H9 (cell line): ENCODE measurements around the gene NSUN7. TPM values are rescaled to one million over a fixed set of nuclear protein-coding genes. Genes with fewer than 3 reads are reported as not detected.

Experiments used
- DNase-seq: peaks from one replicate; pipeline ENCODE4 v3.0.0-alpha.2; 2017
- H2AFZ ChIP-seq: one replicate; pipeline ENCODE4 v1.6.1; 2013; ENCODE audit warnings: mild to moderate bottlenecking, low read length, control low read depth, moderate library complexity
- H2AK5ac ChIP-seq: 2 replicates; pipeline ENCODE4 v1.6.1; 2013; ENCODE audit warnings: low read length, control low read depth, mixed read lengths; ENCODE audit not compliant: insufficient read length
- H2BK120ac ChIP-seq: one replicate; pipeline ENCODE4 v1.6.1; 2013; ENCODE audit warnings: low read depth, mild to moderate bottlenecking, low read length, control low read depth, inconsistent platforms; ENCODE audit not compliant: poor library complexity, severe bottlenecking
- H2BK12ac ChIP-seq: 2 replicates; pipeline ENCODE4 v1.6.1; 2013; ENCODE audit warnings: low read length, control low read depth, mixed read lengths, low read depth; ENCODE audit not compliant: insufficient read length
- H2BK15ac ChIP-seq: 2 replicates; pipeline ENCODE4 v1.6.1; 2013; ENCODE audit warnings: low read depth, low read length, control low read depth
- H2BK20ac ChIP-seq: one replicate; pipeline ENCODE4 v1.6.1; 2013; ENCODE audit warnings: low read depth, mild to moderate bottlenecking, low read length, control low read depth, inconsistent platforms; ENCODE audit not compliant: poor library complexity, severe bottlenecking
- H2BK5ac ChIP-seq: 2 replicates; pipeline ENCODE4 v1.6.1; 2013; ENCODE audit warnings: low read length, control low read depth, mixed read lengths; ENCODE audit not compliant: insufficient read length
- H3K14ac ChIP-seq: 2 replicates; pipeline ENCODE4 v1.6.1; 2013; ENCODE audit warnings: low read length, control low read depth; ENCODE audit not compliant: insufficient read depth
- H3K18ac ChIP-seq: 2 replicates; pipeline ENCODE4 v1.6.1; 2013; ENCODE audit warnings: low read depth, mild to moderate bottlenecking, mixed read lengths, low read length, control low read depth; ENCODE audit not compliant: insufficient read length
- H3K23ac ChIP-seq: 2 replicates; pipeline ENCODE4 v1.6.1; 2013; ENCODE audit warnings: low read length, control low read depth, mixed read lengths, low read depth; ENCODE audit not compliant: insufficient read length
- H3K23me2 ChIP-seq: 2 replicates; pipeline ENCODE4 v1.6.1; 2013; ENCODE audit warnings: low read depth, mild to moderate bottlenecking, mixed read lengths, low read length, control low read depth; ENCODE audit not compliant: insufficient read length, poor library complexity, severe bottlenecking
- H3K27ac ChIP-seq: 2 replicates; pipeline ENCODE4 v1.5.1; 2013; ENCODE audit warnings: low read length, control low read depth, mixed read lengths, low read depth; ENCODE audit not compliant: insufficient read length
- H3K27me3 ChIP-seq: 2 replicates; pipeline ENCODE4 v1.6.1; 2013; ENCODE audit warnings: low read length, control low read depth, inconsistent platforms; ENCODE audit not compliant: insufficient read depth
- H3K4ac ChIP-seq: 2 replicates; pipeline ENCODE4 v1.6.1; 2013; ENCODE audit warnings: low read depth, mild to moderate bottlenecking, control low read depth, inconsistent platforms, low read length, moderate library complexity
- H3K4me1 ChIP-seq: 2 replicates; pipeline ENCODE4 v1.6.1; 2013; ENCODE audit warnings: low read length, control low read depth, inconsistent platforms; ENCODE audit not compliant: insufficient read depth
- H3K4me2 ChIP-seq: 2 replicates; pipeline ENCODE4 v1.6.1; 2013; ENCODE audit warnings: low read length, control low read depth, mixed read lengths; ENCODE audit not compliant: insufficient read length, insufficient read depth
- H3K56ac ChIP-seq: 2 replicates; pipeline ENCODE4 v1.6.1; 2013; ENCODE audit warnings: low read depth, mild to moderate bottlenecking, mixed read lengths, low read length, control low read depth; ENCODE audit not compliant: insufficient read length
- H3K79me1 ChIP-seq: 2 replicates; pipeline ENCODE4 v1.6.1; 2013; ENCODE audit warnings: low read depth, mild to moderate bottlenecking, moderate library complexity, low read length, control low read depth, inconsistent platforms; ENCODE audit not compliant: insufficient read depth, poor library complexity, severe bottlenecking
- H3K79me2 ChIP-seq: 2 replicates; pipeline ENCODE4 v1.6.1; 2013; ENCODE audit warnings: low read length, control low read depth, inconsistent platforms; ENCODE audit not compliant: insufficient read depth
- H3K9ac ChIP-seq: 2 replicates; pipeline ENCODE4 v1.6.1; 2013; ENCODE audit warnings: low read length, control low read depth, mixed read lengths; ENCODE audit not compliant: insufficient read length; ENCODE audit errors: extremely low read depth
- H3K9me3 ChIP-seq: one replicate; pipeline ENCODE4 v1.6.1; 2013; ENCODE audit warnings: low read depth, low read length, inconsistent platforms; ENCODE audit not compliant: control insufficient read depth
- H3T11ph ChIP-seq: one replicate; pipeline ENCODE4 v1.6.1; 2013; ENCODE audit warnings: mild to moderate bottlenecking, low read length, control low read depth, inconsistent platforms
- H4K20me1 ChIP-seq: one replicate; pipeline ENCODE4 v1.6.1; 2013; ENCODE audit not compliant: control insufficient read depth, insufficient read length, insufficient read depth
- H4K5ac ChIP-seq: 2 replicates; pipeline ENCODE4 v1.6.1; 2013; ENCODE audit warnings: low read depth, mild to moderate bottlenecking, mixed read lengths, low read length, control low read depth; ENCODE audit not compliant: insufficient read length
- H4K8ac ChIP-seq: replicated peaks from 2 replicates; pipeline ENCODE4 v1.6.1; 2013; ENCODE audit warnings: low read length, control low read depth, mixed read lengths, low read depth; ENCODE audit not compliant: insufficient read length
- H4K91ac ChIP-seq: 2 replicates; pipeline ENCODE4 v1.6.1; 2013; ENCODE audit warnings: low read depth, mild to moderate bottlenecking, moderate library complexity, mixed read lengths, low read length, control low read depth; ENCODE audit not compliant: insufficient read length
- H3K27ac Mint-ChIP-seq, 3 experiments: 2 replicates in 2 of 3; 3 replicates in 1 of 3; pipeline ENCODE4 v1.8.0; 2020 to 2021; ENCODE audit warnings: mixed read lengths in 3 of 3, mild to moderate bottlenecking in 1 of 3, moderate library complexity in 1 of 3
- H3K27me3 Mint-ChIP-seq: 2 replicates; pipeline ENCODE4 v1.8.0; 2021; ENCODE audit warnings: low read depth, mild to moderate bottlenecking, moderate library complexity, mixed read lengths
- H3K36me3 Mint-ChIP-seq, 3 experiments: 2 replicates in 2 of 3; 3 replicates in 1 of 3; pipeline ENCODE4 v1.8.0; 2020 to 2021; ENCODE audit warnings: low read depth in 3 of 3, mixed read lengths in 3 of 3; ENCODE audit not compliant: insufficient read depth in 1 of 3
- H3K4me1 Mint-ChIP-seq, 2 experiments: 2 replicates each; pipeline ENCODE4 v1.8.0; 2020; ENCODE audit warnings: mixed read lengths in 2 of 2
- H3K4me3 Mint-ChIP-seq, 2 experiments: 2 replicates in 1 of 2; 3 replicates in 1 of 2; pipeline ENCODE4 v1.8.0; 2020 to 2021; ENCODE audit warnings: mild to moderate bottlenecking in 2 of 2, mixed read lengths in 2 of 2, moderate library complexity in 1 of 2
- H3K9me3 Mint-ChIP-seq, 2 experiments: 2 replicates in 1 of 2; 3 replicates in 1 of 2; pipeline ENCODE4 v1.8.0; 2020; ENCODE audit warnings: mild to moderate bottlenecking in 2 of 2, mixed read lengths in 2 of 2, moderate library complexity in 1 of 2
- WGBS: extraction: QIAGEN DNeasy Blood & Tissue Kit; methylation state at CpG from one replicate; pipeline ENCODE4 v1.1.7; 2013; ENCODE audit warnings: missing lambda C conversion rate, low lambda C conversion rate, mixed read lengths; ENCODE audit not compliant: insufficient read length; ENCODE audit errors: extremely low coverage; 5-methylcytosine and 5-hydroxymethylcytosine counted together
- total RNA-seq: library from RNA; stranded (reverse); gene quantifications from 2 replicates; pipeline ENCODE4 v1.2.1, GENCODE V29; 2021
- TF ChIP-seq, protein P1 (sequence below): fragments of 200-600 bp; sonication (generic); conservative IDR thresholded peaks from 3 replicates; pipeline ENCODE4 v1.8.0; 2021; ENCODE audit warnings: antibody characterized with exemption, mild to moderate bottlenecking

NSUN7 gene
- total RNA-seq, 1 experiment from 2014 or later: 15.9 TPM

- Histone ChIP-seq H3K27ac (no peak overlapping the region), H3K9me3 (no peaks in the 10 kb centered on the region), H3T11ph (no peak overlapping the region), H3K9ac (no peak overlapping the region), H2BK15ac (no peak overlapping the region), H3K4me2 (no peak overlapping the region), H4K20me1 (no peaks in the 10 kb centered on the region), H3K23me2 (no peaks in the 10 kb centered on the region), H4K5ac (no peak overlapping the region), H2BK12ac (no peak overlapping the region), H2BK20ac (no peak overlapping the region), H2AFZ (no peak overlapping the region), H4K91ac (no peak overlapping the region), H3K14ac (no peak overlapping the region; the same call in 1 of the 2 replicates), H3K79me2 (no peaks in the 10 kb centered on the region), H3K56ac (no peak overlapping the region), H3K23ac (no peak overlapping the region), H2AK5ac (no peak overlapping the region), H2BK120ac (no peak overlapping the region), H4K8ac (no peak overlapping the region), H3K18ac (no peak overlapping the region), H3K4me1 (peaks cover 2% of the 10 kb centered on the region; the same call in 1 of the 2 replicates), H3K4ac (no peak overlapping the region), H3K27me3 (no peaks in the 10 kb centered on the region), H2BK5ac (no peak overlapping the region), H3K79me1 (no peaks in the 10 kb centered on the region)
- peak overlapping the region in 1 of 3 experiments; percentile 78; a peak in 2 of 7 replicates for H3K27ac Mint-ChIP-seq
- no peak overlapping the region for H3K4me3 Mint-ChIP-seq
- no peak for DNase-seq
- peaks cover 0 to under 1% (median 0%) of the 10 kb centered on the region in 3 experiments; a peak in 1 of 7 replicates for H3K36me3 Mint-ChIP-seq
- H3K4me1 Mint-ChIP-seq: peaks cover 4 to 9% of the 10 kb centered on the region in 2 experiments
- no peaks in the 10 kb centered on the region for H3K9me3 Mint-ChIP-seq
- no CpG with 5 or more reads among the region's 8 CpGs for WGBS
- TF ChIP-seq, protein P1, sequence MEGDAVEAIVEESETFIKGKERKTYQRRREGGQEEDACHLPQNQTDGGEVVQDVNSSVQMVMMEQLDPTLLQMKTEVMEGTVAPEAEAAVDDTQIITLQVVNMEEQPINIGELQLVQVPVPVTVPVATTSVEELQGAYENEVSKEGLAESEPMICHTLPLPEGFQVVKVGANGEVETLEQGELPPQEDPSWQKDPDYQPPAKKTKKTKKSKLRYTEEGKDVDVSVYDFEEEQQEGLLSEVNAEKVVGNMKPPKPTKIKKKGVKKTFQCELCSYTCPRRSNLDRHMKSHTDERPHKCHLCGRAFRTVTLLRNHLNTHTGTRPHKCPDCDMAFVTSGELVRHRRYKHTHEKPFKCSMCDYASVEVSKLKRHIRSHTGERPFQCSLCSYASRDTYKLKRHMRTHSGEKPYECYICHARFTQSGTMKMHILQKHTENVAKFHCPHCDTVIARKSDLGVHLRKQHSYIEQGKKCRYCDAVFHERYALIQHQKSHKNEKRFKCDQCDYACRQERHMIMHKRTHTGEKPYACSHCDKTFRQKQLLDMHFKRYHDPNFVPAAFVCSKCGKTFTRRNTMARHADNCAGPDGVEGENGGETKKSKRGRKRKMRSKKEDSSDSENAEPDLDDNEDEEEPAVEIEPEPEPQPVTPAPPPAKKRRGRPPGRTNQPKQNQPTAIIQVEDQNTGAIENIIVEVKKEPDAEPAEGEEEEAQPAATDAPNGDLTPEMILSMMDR: 0 out of 3 replicates have a peak, but pooled peaks have one; percentile 9
- H3K27me3 Mint-ChIP-seq: no peaks in the 10 kb centered on the region
These were observed 59.2 kb downstream of the NSUN7 start for GRCh38 chr4:40808926-40809457.
